Mucosa of descending colon (tissue), 3 donors: ENCODE data around the gene SLC7A7. TPM values are rescaled to one million over a fixed set of nuclear protein-coding genes. Genes with fewer than 3 reads are reported as not detected.

Source experiments
- ATAC-seq: fragments of 200-7000 bp; cut with Tn5 transposase; one replicate; pipeline ENCODE4 v1.9.1; 2020; ENCODE audit warnings: mild to moderate bottlenecking, moderate library complexity
- DNase-seq, 3 donors: peaks; one replicate each; pipeline ENCODE4 v3.0.0-alpha.2; 2020
- H3K36me3 ChIP-seq: fragments of 200-600 bp; one replicate; pipeline ENCODE4 v1.8.0; 2021; ENCODE audit warnings: low read depth, mild to moderate bottlenecking
- H3K4me1 ChIP-seq: fragments of 200-600 bp; one replicate; pipeline ENCODE4 v1.8.0; 2021; ENCODE audit warnings: low read depth, mild to moderate bottlenecking
- H3K4me3 ChIP-seq: fragments of 200-600 bp; one replicate; pipeline ENCODE4 v1.8.0; 2021; ENCODE audit warnings: mild to moderate bottlenecking
- H3K9me3 ChIP-seq: fragments of 200-600 bp; one replicate; pipeline ENCODE4 v1.8.0; 2021; ENCODE audit warnings: mild to moderate bottlenecking
- CTCF ChIP-seq: fragments of 200-600 bp; IDR thresholded peaks from one replicate; pipeline ENCODE4 v1.8.0; 2022; ENCODE audit warnings: antibody characterized with exemption, mild to moderate bottlenecking
- intact Hi-C, 2 donors: fragments of 100-400 bp; cut with DNase I in 1 of 2; cut with micrococcal nuclease in 1 of 2; formaldehyde crosslinking; loops; one replicate each; pipeline versions ENCODE4 v1.11.0 to v1.11.1; 2022; cut with DNase I, micrococcal nuclease
- total RNA-seq, 3 donors: library from RNA; stranded (reverse); fragmentation: NEBNext Ultra II Directional in 2 of 3; extraction: Animal tissue kit (Norgen Biotek cat#: 25700) in 2 of 3; gene quantifications; one replicate each; pipeline versions ENCODE4 v1.2.1 to v1.2.4, GENCODE V29; 2021 to 2023
- donor health status: DM: no; HTN: no; CAD: no; lungs with moderate emphysema.
- donor health status: DM: no; HTN: no; CAD: no.
- donor health status: DM: no; HTN: yes; CAD: no.

The SLC7A7 gene
- total RNA-seq, 3 donors from 2014 or later, result 7.6 to 13.7 (median 13.2) TPM

GRCh38 chr14:22849212-22849819 is 34.1 kb upstream of the SLC7A7 start:
- ATAC-seq, result no peak
- Histone ChIP-seq H3K9me3 (no peaks in the 10 kb centered on the region), H3K36me3 (no peaks in the 10 kb centered on the region), H3K4me3 (no peak overlapping the region), H3K4me1 (peaks cover 10% of the 10 kb centered on the region)
- intact Hi-C loops, result no loop called here
- TF ChIP-seq CTCF, result no peak
- peak in 1 of 3 donors; percentile 61 for DNase-seq

GRCh38 chr14:22848351-22849164 is 33.3 kb upstream of the SLC7A7 start:
- ATAC-seq (peak; percentile 6), DNase-seq (peak; percentile 45 to 76 (median 69))
- Histone ChIP-seq H3K4me3 (no peak overlapping the region), H3K4me1 (peaks cover 10% of the 10 kb centered on the region), H3K36me3 (no peaks in the 10 kb centered on the region), H3K9me3 (no peaks in the 10 kb centered on the region)
- intact Hi-C loops, result no loop called here
- no peak for TF ChIP-seq CTCF

- TF ChIP-seq CTCF, result no peak
- ATAC-seq (no peak), DNase-seq (no peak)
- Histone ChIP-seq H3K9me3 (no peaks in the 10 kb centered on the region), H3K4me1 (peaks cover 10% of the 10 kb centered on the region), H3K4me3 (no peak overlapping the region), H3K36me3 (no peaks in the 10 kb centered on the region)
- intact Hi-C loops, result no loop called here
Measured at GRCh38 chr14:22847661-22848341, 32.6 kb upstream of the SLC7A7 start.

- H3K4me1 ChIP-seq, result peaks cover 5% of the 10 kb centered on the region
- no peak overlapping the region for H3K4me3 ChIP-seq
- no peaks in the 10 kb centered on the region for H3K9me3 ChIP-seq
- H3K36me3 ChIP-seq, result no peaks in the 10 kb centered on the region
- ATAC-seq, result no peak
- intact Hi-C loops, result no loop called here
- DNase-seq, result no peak
- TF ChIP-seq CTCF, result no peak
Measured at GRCh38 chr14:22846811-22847307, 31.6 kb upstream of the SLC7A7 start.

- Histone ChIP-seq H3K4me3 (no peak overlapping the region), H3K4me1 (peaks cover 5% of the 10 kb centered on the region), H3K9me3 (no peaks in the 10 kb centered on the region), H3K36me3 (no peaks in the 10 kb centered on the region)
- ATAC-seq, result no peak
- intact Hi-C loops, result no loop called here
- TF ChIP-seq CTCF, result no peak
- no peak for DNase-seq
Measured at GRCh38 chr14:22845821-22846625, 30.8 kb upstream of the SLC7A7 start.
